Peyer's patch (tissue), 4 donors: Measurements from ENCODE around the gene TERT. TPM values are rescaled to one million over a fixed set of nuclear protein-coding genes. Genes with fewer than 3 reads are reported as not detected.

Source experiments
- DNase-seq, 3 donors: peaks; one replicate each; pipeline ENCODE4 v3.0.0-alpha.2; 2017 to 2019
- H3K27ac ChIP-seq, 4 donors: fragments of 200-600 bp; sonication (generic); one replicate each; pipeline ENCODE4 v1.5.1; 2016 to 2019
- H3K27me3 ChIP-seq, 2 donors: fragments of 200-600 bp; sonication (generic); one replicate each; pipeline ENCODE4 v1.5.1; 2019
- H3K36me3 ChIP-seq, 3 donors: fragments of 200-600 bp; sonication (generic); one replicate each; pipeline ENCODE4 v1.5.1; 2016 to 2019
- H3K4me1 ChIP-seq, 4 donors: fragments of 200-600 bp; sonication (generic); one replicate each; pipeline ENCODE4 v1.5.1; 2016 to 2019
- H3K4me3 ChIP-seq, 4 donors: fragments of 200-600 bp; sonication (generic); 1 replicate in 3 of 4; 2 replicates in 1 of 4; pipeline ENCODE4 v1.5.1; 2016 to 2019; ENCODE audit warnings: mild to moderate bottlenecking in 1 of 4
- H3K9me3 ChIP-seq, 4 donors: fragments of 200-600 bp; sonication (generic); one replicate each; pipeline ENCODE4 v1.5.1; 2016 to 2019; ENCODE audit warnings: mild to moderate bottlenecking in 1 of 4
- CTCF ChIP-seq, 6 experiments: fragments of 450-650 bp in 4 of 6; fragments of 200-600 bp in 2 of 6; sonication (generic) in 1 of 6; IDR thresholded peaks; one replicate each; pipeline ENCODE4 v1.5.1; 2017 to 2019; ENCODE audit warnings: antibody characterized with exemption in 6 of 6, mild to moderate bottlenecking in 3 of 6, moderate library complexity in 1 of 6
- POLR2A ChIP-seq, 2 donors: fragments of 450-650 bp; IDR thresholded peaks; one replicate each; pipeline ENCODE4 v1.5.1; 2017; ENCODE audit warnings: antibody characterized with exemption in 2 of 2, mild to moderate bottlenecking in 2 of 2, moderate library complexity in 2 of 2
- total RNA-seq, 4 donors: library from RNA; depleted of rRNA; stranded (reverse); fragments of >200 nt; gene quantifications; one replicate each; pipeline ENCODE4 v1.1.0, GENCODE V29; 2016

The TERT gene
- total RNA-seq, 4 donors from 2014 or later, result 0.70 to 6.6 (median 1.6) TPM

- H3K9me3 ChIP-seq, result peaks cover 0 to 3% (median 0%) of the 10 kb centered on the region in 4 donors
- H3K4me3 ChIP-seq, result peak overlapping the region; percentile 6 to 35 (median 16)
- peak; percentile 75 to 88 (median 84) for DNase-seq
- no peaks in the 10 kb centered on the region for H3K27me3 ChIP-seq
- peaks cover 0 to 39% (median 0%) of the 10 kb centered on the region in 3 donors for H3K36me3 ChIP-seq
- H3K27ac ChIP-seq, result peak overlapping the region; percentile 40 to 73 (median 64)
- TF ChIP-seq CTCF (IDR thresholded peaks at IDR 0.05) (no peak), POLR2A (IDR thresholded peaks at IDR 0.05) (peak; percentile 20 to 33)
- peaks cover 0 to 28% (median 18%) of the 10 kb centered on the region in 4 donors for H3K4me1 ChIP-seq
These were observed 21.1 kb upstream of the TERT start for GRCh38 chr5:1315709-1316587.

- H3K4me3 ChIP-seq, result peak overlapping the region in 1 of 4 donors; percentile 6
- peaks cover 0 to 3% (median 0%) of the 10 kb centered on the region in 4 donors for H3K9me3 ChIP-seq
- H3K27me3 ChIP-seq, result no peaks in the 10 kb centered on the region
- H3K36me3 ChIP-seq, result peaks cover 0 to 31% (median 0%) of the 10 kb centered on the region in 3 donors
- DNase-seq, result peak in 1 of 3 donors; percentile 39
- TF ChIP-seq POLR2A (IDR thresholded peaks at IDR 0.05) (no peak), CTCF (IDR thresholded peaks at IDR 0.05) (no peak)
- peaks cover 0 to 28% (median 18%) of the 10 kb centered on the region in 4 donors for H3K4me1 ChIP-seq
- peak overlapping the region in 3 of 4 donors; percentile 56 to 73 (median 72) for H3K27ac ChIP-seq
These were observed 20.3 kb upstream of the TERT start for GRCh38 chr5:1315018-1315708.

- H3K36me3 ChIP-seq, result peaks cover 0 to 26% (median 0%) of the 10 kb centered on the region in 3 donors
- TF ChIP-seq CTCF (IDR thresholded peaks at IDR 0.05), result no peak
- no peak for TF ChIP-seq POLR2A (IDR thresholded peaks at IDR 0.05)
- H3K4me3 ChIP-seq, result no peak overlapping the region
- peak overlapping the region in 1 of 4 donors; percentile 72 for H3K27ac ChIP-seq
- H3K27me3 ChIP-seq, result no peaks in the 10 kb centered on the region
- H3K4me1 ChIP-seq, result peaks cover 0 to 28% (median 18%) of the 10 kb centered on the region in 4 donors
- peaks cover 0 to 3% (median 0%) of the 10 kb centered on the region in 4 donors for H3K9me3 ChIP-seq
- no peak for DNase-seq
These were observed 19.7 kb upstream of the TERT start for GRCh38 chr5:1314564-1314982.

GRCh38 chr5:1312993-1313833 is 18.3 kb upstream of the TERT start:
- H3K4me3 ChIP-seq, result peak overlapping the region in 1 of 4 donors; percentile 2
- H3K36me3 ChIP-seq, result peaks cover 0 to 12% (median 0%) of the 10 kb centered on the region in 3 donors
- peak overlapping the region in 1 of 4 donors; percentile 27 for H3K27ac ChIP-seq
- no peaks in the 10 kb centered on the region for H3K27me3 ChIP-seq
- H3K9me3 ChIP-seq, result peaks cover 0 to 3% (median 0%) of the 10 kb centered on the region in 4 donors
- TF ChIP-seq CTCF (IDR thresholded peaks at IDR 0.05), result no peak
- peaks cover 0 to 28% (median 18%) of the 10 kb centered on the region in 4 donors for H3K4me1 ChIP-seq
- DNase-seq, result peak; percentile 45 to 73 (median 59)

GRCh38 chr5:1312206-1312605 is 17.3 kb upstream of the TERT start:
- no peak for TF ChIP-seq CTCF (IDR thresholded peaks at IDR 0.05)
- TF ChIP-seq POLR2A (IDR thresholded peaks at IDR 0.05), result no peak
- peaks cover 0 to 3% (median 0%) of the 10 kb centered on the region in 4 donors for H3K9me3 ChIP-seq
- H3K27ac ChIP-seq, result no peak overlapping the region
- H3K4me3 ChIP-seq, result no peak overlapping the region
- no peaks in the 10 kb centered on the region for H3K27me3 ChIP-seq
- H3K36me3 ChIP-seq, result peaks cover 0 to 2% (median 0%) of the 10 kb centered on the region in 3 donors
- peaks cover 0 to 28% (median 18%) of the 10 kb centered on the region in 4 donors for H3K4me1 ChIP-seq
- no peak for DNase-seq
